ENCODE measurements around the gene TENT4A. TPM values are rescaled to one million over a fixed set of nuclear protein-coding genes. Genes with fewer than 3 reads are reported as not detected.

The TENT4A gene
- total and polyA plus RNA-seq, 10 of the 15 experiments (the other 5 are each of a cell fraction or from before 2014, with no cell fraction given) = 1.4 to 30.6 (median 12.5) TPM

GRCh38 chr5:6681682-6682081 is 31.6 kb upstream of the TENT4A start (continued):
- TF ChIP-seq EP300 (IDR thresholded peaks at IDR 0.05; ENCODE audit: borderline replicate concordance in 1 of 2, control insufficient read depth in 1 of 2, low read depth in 2 of 2, low read length in 2 of 2) = no peak
- no peak for TF ChIP-seq ZNF384 (IDR thresholded peaks at IDR 0.05; ENCODE audit: borderline replicate concordance, low read depth, low read length)
- no peak for TF ChIP-seq RFX5 (IDR thresholded peaks at IDR 0.05; ENCODE audit: low read depth, low read length)

- ChIA-PET CTCF (interaction anchor here (1.0 kb wide), 1 partner anchor 21 kb away, joined by 3 read pairs; no protein-coding TSS in a partner anchor), SMC1A (ENCODE audit: uncharacterized antibody, unreplicated experiment) (interaction anchor here (1.2 to 1.5 kb wide), 2 partner anchors 13 to 62 kb away, joined by 3 to 4 read pairs; no protein-coding TSS in a partner anchor), POLR2A (no interaction called here), RAD21 (ENCODE audit: unreplicated experiment) (no interaction called here)
- no peaks in the 10 kb centered on the region for H3K79me2 ChIP-seq (ENCODE audit: control insufficient read depth, insufficient read depth, low read length)
- FAIRE-seq = no peak
- in situ Hi-C loops (cut with MboI) (no loop called here), intact Hi-C loops (cut with micrococcal nuclease; ENCODE audit: unreplicated experiment) (no loop called here)
- H3K9ac ChIP-seq (ENCODE audit: control insufficient read depth, insufficient read depth, low read length) = no peak overlapping the region
- H3K36me3 ChIP-seq (ENCODE audit: control insufficient read depth in 2 of 2, insufficient read depth in 2 of 2, low read length in 1 of 2) = no peaks in the 10 kb centered on the region
- ATAC-seq = no peak
- H3K27ac ChIP-seq (ENCODE audit: control insufficient read depth, insufficient read depth) = no peak overlapping the region
- H4K20me1 ChIP-seq (ENCODE audit: control insufficient read depth, insufficient read depth) = no peaks in the 10 kb centered on the region
- peaks cover 0 to 2% of the 10 kb centered on the region in 2 experiments; a peak in 1 of 4 replicates for H3K27me3 ChIP-seq (replicated peaks in 1 of 2; ENCODE audit: control insufficient read depth in 2 of 2, insufficient read depth in 2 of 2, low read length in 1 of 2)
- H2AFZ ChIP-seq (ENCODE audit: control insufficient read depth, low read depth, low read length) = no peak overlapping the region
- no peak overlapping the region for H3K4me2 ChIP-seq (ENCODE audit: control insufficient read depth, insufficient read depth)
- H3K4me3 ChIP-seq = no peak overlapping the region
- BruUV-seq (replicated peaks) = no TSS peak
- no peaks in the 10 kb centered on the region for H3K4me1 ChIP-seq (ENCODE audit: control insufficient read depth, insufficient read depth, low read length)
- 59% methylated on average over 8 of the region's 11 CpGs for WGBS (ENCODE audit: insufficient coverage, insufficient replicate concordance, low lambda C conversion rate, missing lambda C conversion rate)
- no peaks in the 10 kb centered on the region; the same call in 2 of the 3 replicates for H3K9me3 ChIP-seq (replicated peaks; ENCODE audit: control insufficient read depth, insufficient read depth, low read length)
- DNase-seq (ENCODE audit: low read depth, low spot score) = no peak
- no peak for TF ChIP-seq POLR2A (IDR thresholded peaks at IDR 0.05; ENCODE audit: low read depth, low read length)
- TF ChIP-seq BHLHE40 (IDR thresholded peaks at IDR 0.05; ENCODE audit: borderline replicate concordance in 1 of 2, low read depth in 2 of 2, low read length in 1 of 2) = no peak
- no peak for TF ChIP-seq RFX5 (IDR thresholded peaks at IDR 0.05; ENCODE audit: low read depth, low read length)
- no peak for TF ChIP-seq LARP7 (IDR thresholded peaks at IDR 0.05)
- no peak for TF ChIP-seq NBN (IDR thresholded peaks at IDR 0.05)
- no peak for TF ChIP-seq ATF2 (IDR thresholded peaks at IDR 0.05; ENCODE audit: low read length)
- TF ChIP-seq RB1 (IDR thresholded peaks at IDR 0.05; ENCODE audit: borderline replicate concordance) = no peak
- no peak for TF ChIP-seq ZNF687 (IDR thresholded peaks at IDR 0.05)
- TF ChIP-seq ZNF274 (IDR thresholded peaks at IDR 0.05; ENCODE audit: insufficient read depth, insufficient read length) = no peak
- no peak for TF ChIP-seq ZBTB4 (CRISPR knock-in tag; IDR thresholded peaks at IDR 0.05)
- TF ChIP-seq MTA3 (IDR thresholded peaks at IDR 0.05; ENCODE audit: borderline replicate concordance, low read length) = no peak
- no peak for TF ChIP-seq MTA2 (IDR thresholded peaks at IDR 0.05; ENCODE audit: low read depth)
- TF ChIP-seq GATAD2B (conservative IDR thresholded peaks at IDR 0.05; ENCODE audit: low read depth) = no peak
- no peak for TF ChIP-seq BCL11A (IDR thresholded peaks at IDR 0.05; ENCODE audit: low read depth, low read length)
These were observed 31.0 kb upstream of the TENT4A start for GRCh38 chr5:6682239-6682638.
